Peyer's patch (tissue), 4 donors: ENCODE data around the gene LINGO3.

Experiments used
- POLR2A ChIP-seq, 2 donors: fragments of 450-650 bp; IDR thresholded peaks; one replicate each; pipeline ENCODE4 v1.5.1; 2017; ENCODE audit warnings: antibody characterized with exemption in 2 of 2, mild to moderate bottlenecking in 2 of 2, moderate library complexity in 2 of 2
- TF ChIP-seq, protein P1 (sequence below), 6 experiments: fragments of 450-650 bp in 4 of 6; fragments of 200-600 bp in 2 of 6; sonication (generic) in 1 of 6; IDR thresholded peaks; one replicate each; pipeline ENCODE4 v1.5.1; 2017 to 2019; ENCODE audit warnings: antibody characterized with exemption in 6 of 6, mild to moderate bottlenecking in 3 of 6, moderate library complexity in 1 of 6

- TF ChIP-seq, protein P1, sequence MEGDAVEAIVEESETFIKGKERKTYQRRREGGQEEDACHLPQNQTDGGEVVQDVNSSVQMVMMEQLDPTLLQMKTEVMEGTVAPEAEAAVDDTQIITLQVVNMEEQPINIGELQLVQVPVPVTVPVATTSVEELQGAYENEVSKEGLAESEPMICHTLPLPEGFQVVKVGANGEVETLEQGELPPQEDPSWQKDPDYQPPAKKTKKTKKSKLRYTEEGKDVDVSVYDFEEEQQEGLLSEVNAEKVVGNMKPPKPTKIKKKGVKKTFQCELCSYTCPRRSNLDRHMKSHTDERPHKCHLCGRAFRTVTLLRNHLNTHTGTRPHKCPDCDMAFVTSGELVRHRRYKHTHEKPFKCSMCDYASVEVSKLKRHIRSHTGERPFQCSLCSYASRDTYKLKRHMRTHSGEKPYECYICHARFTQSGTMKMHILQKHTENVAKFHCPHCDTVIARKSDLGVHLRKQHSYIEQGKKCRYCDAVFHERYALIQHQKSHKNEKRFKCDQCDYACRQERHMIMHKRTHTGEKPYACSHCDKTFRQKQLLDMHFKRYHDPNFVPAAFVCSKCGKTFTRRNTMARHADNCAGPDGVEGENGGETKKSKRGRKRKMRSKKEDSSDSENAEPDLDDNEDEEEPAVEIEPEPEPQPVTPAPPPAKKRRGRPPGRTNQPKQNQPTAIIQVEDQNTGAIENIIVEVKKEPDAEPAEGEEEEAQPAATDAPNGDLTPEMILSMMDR (IDR thresholded peaks at IDR 0.05), result no peak
- no peak for TF ChIP-seq POLR2A (IDR thresholded peaks at IDR 0.05)
Observed at GRCh38 chr19:2354670-2355069, 46.7 kb upstream of the LINGO3 start.
